Stimulated activated CD4-positive, alpha-beta T cell treated with anti-CD3 and anti-CD28 coated beads, TNF-alpha, amount 100 ng/mL, for 48 hours (primary cell): ENCODE data around the gene HNRNPA3.
"Not testable (repeated sequence)": the region's sequence is repeated elsewhere in the genome, so short reads cannot be mapped to it uniquely, and the experiment has no call there.

Source experiments
- DNase-seq, 3 donors: peaks; one replicate each; pipeline ENCODE4 v3.0.0-alpha.2; 2020; ENCODE audit warnings: low read depth in 3 of 3

HNRNPA3 gene

GRCh38 chr2:177212106-177212890, at the start of gene HNRNPA3:
Gene HNRNPA3, plus strand, starts transcription at chr2:177212794. Its CDS starts 6 bp downstream, at chr2:177212800.
- peak; percentile 98 to 99 (median 99) for DNase-seq

- DNase-seq = no peak
These were observed 48.5 kb upstream of the HNRNPA3 start for GRCh38 chr2:177164131-177164530.

- DNase-seq = peak; percentile 46 to 76 (median 70)
These were observed 48.0 kb upstream of the HNRNPA3 start for GRCh38 chr2:177164584-177165052.

- no peak for DNase-seq
These were observed 47.5 kb upstream of the HNRNPA3 start for GRCh38 chr2:177165061-177165583.

GRCh38 chr2:177165721-177166711, 46.6 kb upstream of the HNRNPA3 start:
- DNase-seq = no peak

- no peak for DNase-seq
These were observed 42.6 kb upstream of the HNRNPA3 start for GRCh38 chr2:177169810-177170514.

- DNase-seq = no peak
These were observed 41.2 kb upstream of the HNRNPA3 start for GRCh38 chr2:177171418-177171865.

GRCh38 chr2:177172034-177172880, 40.3 kb upstream of the HNRNPA3 start:
- no peak for DNase-seq

- DNase-seq = no peak
These were observed 38.1 kb upstream of the HNRNPA3 start for GRCh38 chr2:177174486-177174885.

- DNase-seq = no peak
These were observed 36.5 kb upstream of the HNRNPA3 start for GRCh38 chr2:177175917-177176668.

- DNase-seq = no peak
These were observed 33.8 kb upstream of the HNRNPA3 start for GRCh38 chr2:177178797-177179196.

- no peak for DNase-seq
These were observed 33.4 kb upstream of the HNRNPA3 start for GRCh38 chr2:177179227-177179626.

- DNase-seq = not testable (repeated sequence)
These were observed 32.9 kb upstream of the HNRNPA3 start for GRCh38 chr2:177179671-177180070.

GRCh38 chr2:177180269-177181000, 32.2 kb upstream of the HNRNPA3 start:
- no peak for DNase-seq

GRCh38 chr2:177183860-177184259, 28.7 kb upstream of the HNRNPA3 start:
- no peak for DNase-seq

GRCh38 chr2:177184606-177185005, 28.0 kb upstream of the HNRNPA3 start:
- DNase-seq = no peak

GRCh38 chr2:177186038-177186437, 26.6 kb upstream of the HNRNPA3 start:
- DNase-seq = not testable (repeated sequence)

- DNase-seq = no peak
These were observed 24.8 kb upstream of the HNRNPA3 start for GRCh38 chr2:177187631-177188312.
